ENCODE data around the gene ASPHD2.

DNA sequence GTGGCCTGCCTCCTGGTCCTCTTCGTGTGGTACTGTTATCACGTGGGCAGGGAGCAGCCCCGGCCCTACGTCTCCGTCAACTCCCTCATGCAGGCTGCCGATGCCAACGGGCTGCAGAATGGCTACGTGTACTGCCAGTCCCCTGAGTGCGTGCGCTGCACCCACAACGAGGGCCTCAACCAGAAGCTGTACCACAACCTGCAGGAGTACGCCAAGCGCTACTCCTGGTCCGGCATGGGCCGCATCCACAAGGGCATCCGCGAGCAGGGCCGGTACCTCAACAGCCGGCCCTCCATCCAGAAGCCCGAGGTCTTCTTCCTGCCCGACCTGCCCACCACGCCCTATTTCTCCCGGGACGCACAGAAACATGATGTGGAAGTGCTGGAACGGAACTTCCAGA, 4.7 kb downstream of the ASPHD2 start:
- TF ChIP-seq CREB5 (CRISPR knock-in tag; IDR thresholded peaks at IDR 0.05; ENCODE audit: low read depth) (no peak), ZNF70 (CRISPR knock-in tag; IDR thresholded peaks at IDR 0.05) (no peak), ZNF565 (CRISPR knock-in tag; conservative IDR thresholded peaks at IDR 0.05; ENCODE audit: low read depth) (no peak), RARB (CRISPR knock-in tag; IDR thresholded peaks at IDR 0.05) (no peak), ZFP30 (CRISPR knock-in tag; IDR thresholded peaks at IDR 0.05) (no peak)
